Mammary epithelial cell (primary cell): ENCODE data around the gene SLC7A6OS.

Experiments
- EZH2 ChIP-seq: IDR thresholded peaks from 2 replicates; pipeline ENCODE4 v1.6.1; 2012; ENCODE audit warnings: low read length, inconsistent platforms, borderline replicate concordance
- TF ChIP-seq, protein P1 (sequence below), 2 donors: IDR thresholded peaks in 1 of 2; conservative IDR thresholded peaks in 1 of 2; 2 replicates each; pipeline ENCODE4 v1.5.1; 2011 to 2012; ENCODE audit warnings: inconsistent platforms in 2 of 2, low read length in 2 of 2, mild to moderate bottlenecking in 2 of 2, control low read depth in 1 of 2, low read depth in 1 of 2; ENCODE audit not compliant: insufficient read depth in 1 of 2; ENCODE audit errors: extremely low read depth in 1 of 2

DNA sequence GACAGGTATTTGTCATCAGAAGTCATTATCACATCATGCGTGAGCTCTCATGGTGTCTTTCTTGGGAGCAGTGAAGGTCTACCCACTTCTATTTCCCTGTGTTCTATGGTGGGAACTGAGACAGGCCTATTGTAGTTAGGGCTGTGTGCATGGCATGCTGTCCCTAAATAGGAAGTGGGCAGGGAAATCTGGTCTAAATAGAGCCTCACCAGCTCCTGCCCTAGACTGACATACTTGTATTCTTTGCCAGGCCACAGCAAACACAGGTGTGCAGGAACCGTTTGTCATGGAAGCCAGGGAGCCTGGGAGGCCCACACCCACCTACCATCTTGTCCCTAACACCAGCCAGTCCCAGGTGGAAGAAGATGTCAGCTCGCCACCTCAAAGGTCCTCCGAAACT is 36.3 kb downstream of the SLC7A6OS start:
- TF ChIP-seq, protein P1, sequence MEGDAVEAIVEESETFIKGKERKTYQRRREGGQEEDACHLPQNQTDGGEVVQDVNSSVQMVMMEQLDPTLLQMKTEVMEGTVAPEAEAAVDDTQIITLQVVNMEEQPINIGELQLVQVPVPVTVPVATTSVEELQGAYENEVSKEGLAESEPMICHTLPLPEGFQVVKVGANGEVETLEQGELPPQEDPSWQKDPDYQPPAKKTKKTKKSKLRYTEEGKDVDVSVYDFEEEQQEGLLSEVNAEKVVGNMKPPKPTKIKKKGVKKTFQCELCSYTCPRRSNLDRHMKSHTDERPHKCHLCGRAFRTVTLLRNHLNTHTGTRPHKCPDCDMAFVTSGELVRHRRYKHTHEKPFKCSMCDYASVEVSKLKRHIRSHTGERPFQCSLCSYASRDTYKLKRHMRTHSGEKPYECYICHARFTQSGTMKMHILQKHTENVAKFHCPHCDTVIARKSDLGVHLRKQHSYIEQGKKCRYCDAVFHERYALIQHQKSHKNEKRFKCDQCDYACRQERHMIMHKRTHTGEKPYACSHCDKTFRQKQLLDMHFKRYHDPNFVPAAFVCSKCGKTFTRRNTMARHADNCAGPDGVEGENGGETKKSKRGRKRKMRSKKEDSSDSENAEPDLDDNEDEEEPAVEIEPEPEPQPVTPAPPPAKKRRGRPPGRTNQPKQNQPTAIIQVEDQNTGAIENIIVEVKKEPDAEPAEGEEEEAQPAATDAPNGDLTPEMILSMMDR (conservative IDR thresholded peaks at IDR 0.05 in 1 of 2, IDR thresholded peaks at IDR 0.05 in 1 of 2; ENCODE audit: extremely low read depth in 1 of 2, insufficient read depth in 1 of 2, low read depth in 1 of 2, low read length in 2 of 2): no peak
- TF ChIP-seq EZH2: no peak
